ENCODE measurements around the gene SLC39A11. TPM values are rescaled to one million over a fixed set of nuclear protein-coding genes. Genes with fewer than 3 reads are reported as not detected.
A peak's percentile ranks its signal among the peaks of the same experiment; 100 is the strongest.

SLC39A11 gene
- total and polyA plus RNA-seq, 5 donors from 2014 or later: 9.3 to 32.2 (median 11.9) TPM

DNA sequence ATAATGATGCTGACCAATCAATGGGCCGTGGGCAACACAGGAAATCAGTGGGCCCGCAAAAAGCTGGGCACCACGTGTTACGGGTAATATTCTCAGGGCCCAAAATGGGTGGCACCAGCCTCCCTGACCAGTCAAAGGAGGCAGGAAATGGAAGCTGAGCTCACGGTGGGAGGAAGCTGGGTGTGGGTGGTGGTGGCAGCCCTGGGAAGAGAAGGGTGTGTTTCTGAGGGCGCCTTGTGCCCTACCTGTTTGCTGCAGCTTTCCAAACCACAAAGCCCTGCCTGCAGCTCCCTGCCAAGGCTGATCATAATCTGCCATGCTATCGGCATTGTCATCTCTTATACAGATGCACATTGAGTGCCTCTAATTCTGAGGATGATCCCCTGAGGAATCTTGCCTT is 457.9 kb downstream of the SLC39A11 start:
- DNase-seq: no peak
- H3K27ac Mint-ChIP-seq: peak overlapping the region in 2 of 3 donors; percentile 2 to 30
- no peaks in the 10 kb centered on the region for H3K36me3 Mint-ChIP-seq
- H3K4me1 Mint-ChIP-seq: peaks cover 0 to 11% (median 9%) of the 10 kb centered on the region in 4 donors
- no peaks in the 10 kb centered on the region for H3K9me3 Mint-ChIP-seq
- Histone ChIP-seq H3K4me3 (ENCODE audit: low read depth, low read length) (no peak overlapping the region), H3K36me3 (ENCODE audit: control insufficient read depth, insufficient read depth, low read length) (no peaks in the 10 kb centered on the region), H3K9me3 (ENCODE audit: control insufficient read depth in 2 of 2, low read length in 2 of 2) (no peaks in the 10 kb centered on the region), H3K27ac (ENCODE audit: insufficient read depth, low read length, poor library complexity, severe bottlenecking) (no peak overlapping the region), H3K4me1 (ENCODE audit: control insufficient read depth, insufficient read depth, low read length, poor library complexity, severe bottlenecking) (peaks cover 7% of the 10 kb centered on the region), H3K27me3 (ENCODE audit: control insufficient read depth, insufficient read depth, low read length) (no peaks in the 10 kb centered on the region)
- no peak overlapping the region for H3K4me3 Mint-ChIP-seq
- ATAC-seq (ENCODE audit: low read depth in 2 of 2): no peak
- H3K27me3 Mint-ChIP-seq: peaks cover 6% of the 10 kb centered on the region

DNA sequence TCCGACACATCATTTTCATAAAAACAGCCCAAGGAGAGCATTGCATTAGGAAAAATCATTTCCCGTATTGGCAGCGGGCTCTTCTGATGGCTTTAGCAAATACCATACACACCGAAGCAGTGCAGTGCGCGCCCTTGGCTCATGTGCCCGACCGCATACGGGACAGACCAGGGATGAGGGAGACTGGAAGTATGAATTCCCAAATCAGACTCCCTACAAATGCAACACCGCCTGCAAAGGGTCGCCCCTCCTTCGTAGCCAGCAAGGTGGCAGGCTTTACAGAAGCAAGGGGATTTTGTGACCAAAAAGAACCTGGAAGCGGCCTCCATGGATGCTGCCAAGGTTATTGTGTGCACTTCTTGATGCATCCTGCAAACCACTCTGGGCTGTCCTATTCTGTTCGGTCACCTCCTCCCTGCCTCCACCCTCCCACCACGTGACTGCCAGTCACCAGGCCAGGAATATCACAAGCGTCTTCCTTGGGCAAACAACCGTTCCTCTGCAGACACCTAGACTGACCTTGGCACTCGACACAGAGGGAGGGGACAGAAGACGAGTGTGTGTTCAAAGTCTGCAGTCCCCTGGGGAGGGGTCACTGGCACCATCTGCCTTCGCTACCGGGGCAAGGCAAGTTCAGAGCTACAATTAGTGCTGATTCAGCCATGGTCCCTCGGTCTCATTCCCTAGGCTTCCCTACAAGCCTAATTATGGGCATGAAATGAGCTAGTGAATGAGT is 460.4 kb downstream of the SLC39A11 start:
- Mint-ChIP-seq H3K4me1 (peaks cover 0 to 11% (median 9%) of the 10 kb centered on the region in 4 donors), H3K36me3 (no peaks in the 10 kb centered on the region), H3K9me3 (peaks cover 0 to 3% (median 1%) of the 10 kb centered on the region in 7 donors), H3K27ac (no peak overlapping the region), H3K4me3 (no peak overlapping the region), H3K27me3 (peaks cover 11% of the 10 kb centered on the region)
- Histone ChIP-seq H3K9me3 (ENCODE audit: control insufficient read depth in 2 of 2, low read length in 2 of 2) (no peaks in the 10 kb centered on the region), H3K4me1 (ENCODE audit: control insufficient read depth, insufficient read depth, low read length, poor library complexity, severe bottlenecking) (peaks cover 7% of the 10 kb centered on the region), H3K27me3 (ENCODE audit: control insufficient read depth, insufficient read depth, low read length) (peaks cover 2% of the 10 kb centered on the region), H3K27ac (ENCODE audit: insufficient read depth, low read length, poor library complexity, severe bottlenecking) (no peak overlapping the region), H3K4me3 (ENCODE audit: low read depth, low read length) (no peak overlapping the region), H3K36me3 (ENCODE audit: control insufficient read depth, insufficient read depth, low read length) (no peaks in the 10 kb centered on the region)
- no peak for DNase-seq
- no peak for ATAC-seq (ENCODE audit: low read depth in 2 of 2)

DNA sequence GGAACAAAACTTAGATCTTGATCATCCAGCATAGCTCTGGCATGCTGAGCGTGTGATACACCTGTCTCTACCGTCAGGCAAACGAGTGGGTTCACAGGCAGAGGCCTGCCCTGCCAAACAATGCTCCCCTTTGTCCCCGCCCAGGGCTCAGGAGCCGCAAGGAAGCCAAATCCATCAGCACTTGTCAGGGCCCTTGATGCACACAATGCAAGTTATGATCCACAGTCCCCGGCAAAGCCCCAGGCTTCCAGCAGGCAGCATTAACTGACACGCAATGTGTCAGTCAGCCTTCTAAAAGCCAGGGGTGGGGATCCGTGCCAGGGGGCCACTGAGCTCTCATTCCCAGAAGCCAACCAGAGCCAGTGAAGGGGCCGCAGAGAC is 460.9 kb downstream of the SLC39A11 start:
- Histone ChIP-seq H3K27me3 (ENCODE audit: control insufficient read depth, insufficient read depth, low read length) (peaks cover 2% of the 10 kb centered on the region), H3K36me3 (ENCODE audit: control insufficient read depth, insufficient read depth, low read length) (no peaks in the 10 kb centered on the region), H3K27ac (ENCODE audit: insufficient read depth, low read length, poor library complexity, severe bottlenecking) (no peak overlapping the region), H3K9me3 (ENCODE audit: control insufficient read depth in 2 of 2, low read length in 2 of 2) (no peaks in the 10 kb centered on the region), H3K4me1 (ENCODE audit: control insufficient read depth, insufficient read depth, low read length, poor library complexity, severe bottlenecking) (peaks cover 7% of the 10 kb centered on the region), H3K4me3 (ENCODE audit: low read depth, low read length) (no peak overlapping the region)
- DNase-seq: no peak
- Mint-ChIP-seq H3K4me1 (peaks cover 0 to 11% (median 9%) of the 10 kb centered on the region in 4 donors), H3K36me3 (no peaks in the 10 kb centered on the region), H3K27me3 (peaks cover 11% of the 10 kb centered on the region), H3K4me3 (no peak overlapping the region), H3K9me3 (peaks cover 0 to 6% (median 1%) of the 10 kb centered on the region in 7 donors), H3K27ac (no peak overlapping the region)
- ATAC-seq (ENCODE audit: low read depth in 2 of 2): no peak

DNA sequence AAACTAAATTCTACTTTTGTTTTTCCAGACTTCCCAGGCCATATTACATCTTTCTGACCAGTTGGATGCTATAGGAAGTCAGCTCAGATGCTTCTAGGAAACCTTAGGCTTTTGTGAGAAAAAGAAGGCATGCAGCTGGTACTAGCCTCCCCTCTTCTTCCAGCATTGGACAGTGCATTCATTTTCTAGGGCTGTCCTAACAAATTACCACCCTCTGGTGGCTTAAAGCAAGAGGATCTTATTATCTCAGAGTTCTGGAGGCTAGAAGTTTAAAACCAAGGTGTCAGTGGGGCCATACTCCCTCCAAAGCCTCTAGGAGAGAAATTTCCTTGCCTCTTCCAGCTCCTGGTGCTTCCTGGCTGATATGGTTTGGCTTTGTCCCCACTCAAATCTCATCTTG is 467.8 kb downstream of the SLC39A11 start:
- H3K4me1 ChIP-seq (ENCODE audit: control insufficient read depth, insufficient read depth, low read length, poor library complexity, severe bottlenecking): no peaks in the 10 kb centered on the region
- ATAC-seq (ENCODE audit: low read depth in 2 of 2) (no peak), DNase-seq (no peak)
- H3K36me3 ChIP-seq (ENCODE audit: control insufficient read depth, insufficient read depth, low read length): no peaks in the 10 kb centered on the region
- Mint-ChIP-seq H3K36me3 (no peaks in the 10 kb centered on the region), H3K4me3 (no peak overlapping the region), H3K27me3 (peaks cover 24% of the 10 kb centered on the region), H3K4me1 (no peaks in the 10 kb centered on the region), H3K9me3 (peaks cover 2 to 13% (median 6%) of the 10 kb centered on the region in 7 donors), H3K27ac (no peak overlapping the region)
- H3K9me3 ChIP-seq (ENCODE audit: control insufficient read depth in 2 of 2, low read length in 2 of 2): no peaks in the 10 kb centered on the region
- no peak overlapping the region for H3K27ac ChIP-seq (ENCODE audit: insufficient read depth, low read length, poor library complexity, severe bottlenecking)
- no peak overlapping the region for H3K4me3 ChIP-seq (ENCODE audit: low read depth, low read length)
- peaks cover 12% of the 10 kb centered on the region for H3K27me3 ChIP-seq (ENCODE audit: control insufficient read depth, insufficient read depth, low read length)

DNA sequence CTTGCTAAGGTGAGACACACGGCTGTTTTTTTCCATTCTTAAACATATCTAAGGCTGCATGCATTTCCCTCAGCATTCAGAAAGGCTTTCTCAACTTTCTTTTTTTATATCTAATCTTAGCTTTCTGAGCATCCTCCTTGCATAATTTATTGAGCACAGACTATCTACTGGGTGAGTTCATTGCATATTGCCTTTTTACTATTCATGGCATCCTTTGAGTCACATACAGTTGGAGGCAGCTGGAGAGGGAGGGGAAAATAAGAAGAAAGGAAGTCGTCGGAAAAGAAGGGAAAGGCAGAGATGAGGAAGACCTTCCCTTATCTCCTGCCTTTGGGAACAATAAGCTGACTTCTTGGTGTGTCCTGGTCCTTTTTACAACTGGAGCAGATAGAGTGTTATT is 468.3 kb downstream of the SLC39A11 start:
- Mint-ChIP-seq H3K36me3 (no peaks in the 10 kb centered on the region), H3K4me3 (no peak overlapping the region), H3K27me3 (peaks cover 24% of the 10 kb centered on the region), H3K9me3 (peaks cover 2 to 13% (median 6%) of the 10 kb centered on the region in 7 donors), H3K27ac (no peak overlapping the region), H3K4me1 (no peaks in the 10 kb centered on the region)
- DNase-seq (no peak), ATAC-seq (ENCODE audit: low read depth in 2 of 2) (no peak)
- no peak overlapping the region for H3K4me3 ChIP-seq (ENCODE audit: low read depth, low read length)
- H3K27ac ChIP-seq (ENCODE audit: insufficient read depth, low read length, poor library complexity, severe bottlenecking): no peak overlapping the region
- H3K4me1 ChIP-seq (ENCODE audit: control insufficient read depth, insufficient read depth, low read length, poor library complexity, severe bottlenecking): no peaks in the 10 kb centered on the region
- H3K36me3 ChIP-seq (ENCODE audit: control insufficient read depth, insufficient read depth, low read length): no peaks in the 10 kb centered on the region
- H3K27me3 ChIP-seq (ENCODE audit: control insufficient read depth, insufficient read depth, low read length): peaks cover 12% of the 10 kb centered on the region
- no peaks in the 10 kb centered on the region for H3K9me3 ChIP-seq (ENCODE audit: control insufficient read depth in 2 of 2, low read length in 2 of 2)

DNA sequence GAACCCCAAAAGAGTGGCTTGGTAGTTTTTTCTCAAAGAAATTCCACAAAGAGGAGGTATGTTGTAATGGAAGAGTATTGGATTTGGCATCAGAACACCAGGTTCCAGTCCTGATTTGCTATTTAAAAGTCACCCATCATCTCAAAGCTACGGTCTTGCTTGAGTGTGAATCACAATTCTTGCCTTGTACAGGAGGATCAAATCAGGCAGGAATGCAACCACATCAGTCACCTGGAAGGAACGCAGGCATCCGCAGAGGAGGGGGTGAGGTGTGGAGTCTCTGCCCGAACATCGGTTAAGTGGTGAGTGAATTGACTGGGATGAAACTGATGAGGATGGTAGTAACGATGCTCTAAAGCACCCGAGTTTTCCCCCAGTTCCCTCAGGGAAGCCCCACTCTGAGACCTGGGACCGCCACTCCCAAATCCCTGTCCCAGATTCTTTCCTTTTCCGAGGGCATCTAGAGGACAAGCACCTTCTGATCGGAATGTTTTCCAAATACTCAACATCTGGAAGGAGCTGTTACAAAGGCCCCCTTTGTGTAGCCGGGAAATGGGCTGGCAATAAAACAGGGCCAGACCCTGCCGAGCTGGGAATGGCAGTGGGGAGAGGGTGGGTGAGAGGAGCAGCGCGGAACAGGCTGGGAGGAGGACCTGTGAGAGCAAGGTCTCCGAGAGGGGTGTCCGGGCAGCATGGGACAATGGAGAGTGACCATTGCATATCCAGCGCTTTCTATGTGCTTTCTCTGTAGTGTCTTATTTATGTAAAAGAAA is 469.6 kb downstream of the SLC39A11 start:
- peaks cover 3% of the 10 kb centered on the region for H3K4me1 ChIP-seq (ENCODE audit: control insufficient read depth, insufficient read depth, low read length, poor library complexity, severe bottlenecking)
- ATAC-seq (ENCODE audit: low read depth in 2 of 2) (no peak), DNase-seq (no peak)
- H3K36me3 ChIP-seq (ENCODE audit: control insufficient read depth, insufficient read depth, low read length): no peaks in the 10 kb centered on the region
- Mint-ChIP-seq H3K36me3 (no peaks in the 10 kb centered on the region), H3K9me3 (peaks cover 0 to 13% (median 5%) of the 10 kb centered on the region in 7 donors), H3K4me3 (no peak overlapping the region), H3K27me3 (peaks cover 32% of the 10 kb centered on the region), H3K27ac (no peak overlapping the region), H3K4me1 (peaks cover 0 to 8% (median 6%) of the 10 kb centered on the region in 4 donors)
- H3K27ac ChIP-seq (ENCODE audit: insufficient read depth, low read length, poor library complexity, severe bottlenecking): no peak overlapping the region
- peaks cover 12% of the 10 kb centered on the region for H3K27me3 ChIP-seq (ENCODE audit: control insufficient read depth, insufficient read depth, low read length)
- H3K9me3 ChIP-seq (ENCODE audit: control insufficient read depth in 2 of 2, low read length in 2 of 2): no peaks in the 10 kb centered on the region
- H3K4me3 ChIP-seq (ENCODE audit: low read depth, low read length): no peak overlapping the region

DNA sequence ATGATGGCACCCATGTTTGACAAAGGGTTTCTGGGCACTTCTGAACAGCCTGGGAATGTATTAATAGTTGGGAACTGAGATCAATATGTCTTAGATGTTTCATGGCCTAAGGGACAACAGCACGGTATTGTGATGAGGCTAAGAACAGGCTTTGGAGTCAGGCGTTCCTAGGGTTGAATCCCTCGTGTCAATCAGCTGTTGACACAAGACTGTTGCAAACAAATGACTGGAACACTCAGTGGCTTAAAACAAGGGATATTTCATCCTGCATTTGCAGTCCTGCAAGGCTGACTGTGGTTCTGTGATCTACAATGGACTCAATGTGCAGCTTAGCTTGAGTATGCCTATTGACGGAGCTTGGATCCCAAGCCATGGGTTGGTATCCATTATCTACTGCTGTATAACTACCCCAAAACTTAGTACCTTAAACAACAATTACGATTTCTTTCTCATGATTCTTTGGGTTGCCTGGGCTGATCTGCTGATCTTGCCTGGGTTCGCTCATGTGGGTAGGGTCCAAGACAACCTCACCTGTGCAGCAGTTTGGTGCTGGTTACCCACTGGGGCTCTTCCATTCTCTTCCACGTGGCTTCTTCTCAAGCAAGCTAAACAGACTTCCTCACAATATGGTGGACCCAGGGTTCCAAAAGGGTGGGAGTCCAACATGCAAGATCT is 472.4 kb downstream of the SLC39A11 start:
- DNase-seq: no peak
- H3K4me3 ChIP-seq (ENCODE audit: low read depth, low read length): no peak overlapping the region
- no peak overlapping the region for H3K27ac Mint-ChIP-seq
- peaks cover 0 to 16% (median 12%) of the 10 kb centered on the region in 4 donors for H3K4me1 Mint-ChIP-seq
- no peaks in the 10 kb centered on the region for H3K36me3 ChIP-seq (ENCODE audit: control insufficient read depth, insufficient read depth, low read length)
- H3K27me3 ChIP-seq (ENCODE audit: control insufficient read depth, insufficient read depth, low read length): peaks cover 13% of the 10 kb centered on the region
- H3K4me1 ChIP-seq (ENCODE audit: control insufficient read depth, insufficient read depth, low read length, poor library complexity, severe bottlenecking): peaks cover 9% of the 10 kb centered on the region
- peaks cover 43% of the 10 kb centered on the region for H3K27me3 Mint-ChIP-seq
- no peaks in the 10 kb centered on the region for H3K36me3 Mint-ChIP-seq
- no peak for ATAC-seq (ENCODE audit: low read depth in 2 of 2)
- H3K4me3 Mint-ChIP-seq: no peak overlapping the region
- H3K9me3 ChIP-seq (ENCODE audit: control insufficient read depth in 2 of 2, low read length in 2 of 2): no peaks in the 10 kb centered on the region
- H3K27ac ChIP-seq (ENCODE audit: insufficient read depth, low read length, poor library complexity, severe bottlenecking): no peak overlapping the region
- peaks cover 0 to 5% (median 2%) of the 10 kb centered on the region in 7 donors for H3K9me3 Mint-ChIP-seq

All from CD4-positive, CD25-positive, alpha-beta regulatory T cell (primary cell).